Measurements from ENCODE around the gene VENTX. TPM values are rescaled to one million over a fixed set of nuclear protein-coding genes. Genes with fewer than 3 reads are reported as not detected.

Gene VENTX
- total and polyA plus RNA-seq, 2 of the 4 experiments (the other 2 are of a cell fraction), result not detected

GRCh38 chr10:133205146-133205545, 32.5 kb upstream of the VENTX start:
- no peaks in the 10 kb centered on the region for H3K9me1 ChIP-seq (ENCODE audit: insufficient read depth, low read length)
- CTCF ChIA-PET, result no interaction called here
- H2BK5ac ChIP-seq (ENCODE audit: low read depth, low read length, poor library complexity, severe bottlenecking), result no peak overlapping the region
- no peak overlapping the region for H3K18ac ChIP-seq (ENCODE audit: low read depth, low read length)
- no peak overlapping the region for H2BK20ac ChIP-seq (ENCODE audit: low read depth, low read length)
- no peak overlapping the region for H3K14ac ChIP-seq (replicated peaks; ENCODE audit: low read depth, low read length)
- H3K79me1 ChIP-seq (ENCODE audit: low read depth in 1 of 2, low read length in 2 of 2), result no peaks in the 10 kb centered on the region
- H3K9ac ChIP-seq (ENCODE audit: low read depth, low read length), result no peak overlapping the region
- intact Hi-C loops (cut with micrococcal nuclease), result no loop called here
- in situ Hi-C loops (cut with MboI; ENCODE audit: low sequenced_read_pairs), result no loop called here
- H3K4me1 ChIP-seq (ENCODE audit: control insufficient read depth, insufficient read depth, low read length), result no peaks in the 10 kb centered on the region
- no peak overlapping the region for H4K8ac ChIP-seq (ENCODE audit: low read depth in 2 of 2, low read length in 2 of 2)
- no peak overlapping the region for H3K4me3 ChIP-seq (ENCODE audit: insufficient read depth, low read depth, low read length)
- H2BK15ac ChIP-seq (ENCODE audit: low read depth, low read length), result no peak overlapping the region
- H3K36me3 ChIP-seq (ENCODE audit: control insufficient read depth, insufficient read depth, low read length), result no peaks in the 10 kb centered on the region
- BruUV-seq (replicated peaks), result no TSS peak
- H3K9me3 ChIP-seq (ENCODE audit: control insufficient read depth, insufficient read depth, low read length), result no peaks in the 10 kb centered on the region
- POLR2A ChIA-PET (ENCODE audit: unreplicated experiment), result no interaction called here
- no peak overlapping the region for H4K91ac ChIP-seq (ENCODE audit: insufficient read depth, low read depth, low read length)
- no peak overlapping the region for H2BK120ac ChIP-seq (ENCODE audit: low read depth, low read length)
- peak overlapping the region; percentile 55 for H2AK9ac ChIP-seq (replicated peaks; ENCODE audit: low read depth, low read length, poor library complexity)
- no peak overlapping the region for H3K4me2 ChIP-seq (ENCODE audit: low read depth, low read length)
- no peak overlapping the region for H2AK5ac ChIP-seq (ENCODE audit: low read depth, low read length)
- DNase-seq (no peak), ATAC-seq (ENCODE audit: low read depth) (no peak)
- no peak overlapping the region for H3K56ac ChIP-seq (ENCODE audit: extremely low read depth, insufficient read depth, low read length)
- H3K27ac ChIP-seq (ENCODE audit: insufficient read depth, low read length), result no peak overlapping the region
- H4K5ac ChIP-seq (ENCODE audit: low read depth, low read length), result no peak overlapping the region
- 80% methylated on average over 20 of the region's 23 CpGs; no CpG with 5 or more reads in 1 of the 2 experiments for WGBS, 2 experiments (ENCODE audit: extremely low coverage in 2 of 2, insufficient read length in 1 of 2)
- TF ChIP-seq RAD21 (IDR thresholded peaks at IDR 0.05; ENCODE audit: low read length) (no peak), CTCF (conservative IDR thresholded peaks at IDR 0.05; ENCODE audit: low read depth, low read length) (no peak), MAFK (IDR thresholded peaks at IDR 0.05; ENCODE audit: low read depth, low read length) (no peak), POLR2A (IDR thresholded peaks at IDR 0.05; ENCODE audit: low read depth, low read length) (no peak), SMC3 (IDR thresholded peaks at IDR 0.05; ENCODE audit: low read depth, low read length) (no peak), CHD1 (IDR thresholded peaks at IDR 0.05; ENCODE audit: low read depth, low read length) (no peak), FOS (IDR thresholded peaks at IDR 0.05; ENCODE audit: low read depth, low read length) (no peak), MAZ (IDR thresholded peaks at IDR 0.05; ENCODE audit: borderline replicate concordance, low read depth, low read length) (no peak), RFX5 (IDR thresholded peaks at IDR 0.05; ENCODE audit: low read depth, low read length) (no peak), ELK1 (IDR thresholded peaks at IDR 0.05; ENCODE audit: borderline replicate concordance, low read depth, low read length) (no peak), MXI1 (IDR thresholded peaks at IDR 0.05; ENCODE audit: borderline replicate concordance, low read depth, low read length) (no peak), BHLHE40 (IDR thresholded peaks at IDR 0.05; ENCODE audit: low read depth, low read length) (no peak), RCOR1 (IDR thresholded peaks at IDR 0.05; ENCODE audit: insufficient replicate concordance, low read length) (no peak), CEBPB (IDR thresholded peaks at IDR 0.05; ENCODE audit: low read depth, low read length) (no peak), USF2 (IDR thresholded peaks at IDR 0.05; ENCODE audit: low read depth, low read length) (no peak), NFE2L2 (IDR thresholded peaks at IDR 0.05; ENCODE audit: low read depth, low read length) (no peak)
- H3K27me3 ChIP-seq (ENCODE audit: control insufficient read depth, insufficient read depth, low read length), result no peaks in the 10 kb centered on the region
- dilution Hi-C loops (cut with HindIII; ENCODE audit: low sequenced_read_pairs, unreplicated experiment), result no loop called here
- no peak overlapping the region for H3K4ac ChIP-seq (ENCODE audit: low read depth, low read length)
- no peak overlapping the region for H2AFZ ChIP-seq (replicated peaks; ENCODE audit: low read length, poor library complexity)
- H3K23ac ChIP-seq (ENCODE audit: low read depth, low read length), result no peak overlapping the region
- no peaks in the 10 kb centered on the region for H4K20me1 ChIP-seq (ENCODE audit: insufficient read depth, low read length)
